ENCODE results near the gene TIAM2.

TIAM2 gene

DNA sequence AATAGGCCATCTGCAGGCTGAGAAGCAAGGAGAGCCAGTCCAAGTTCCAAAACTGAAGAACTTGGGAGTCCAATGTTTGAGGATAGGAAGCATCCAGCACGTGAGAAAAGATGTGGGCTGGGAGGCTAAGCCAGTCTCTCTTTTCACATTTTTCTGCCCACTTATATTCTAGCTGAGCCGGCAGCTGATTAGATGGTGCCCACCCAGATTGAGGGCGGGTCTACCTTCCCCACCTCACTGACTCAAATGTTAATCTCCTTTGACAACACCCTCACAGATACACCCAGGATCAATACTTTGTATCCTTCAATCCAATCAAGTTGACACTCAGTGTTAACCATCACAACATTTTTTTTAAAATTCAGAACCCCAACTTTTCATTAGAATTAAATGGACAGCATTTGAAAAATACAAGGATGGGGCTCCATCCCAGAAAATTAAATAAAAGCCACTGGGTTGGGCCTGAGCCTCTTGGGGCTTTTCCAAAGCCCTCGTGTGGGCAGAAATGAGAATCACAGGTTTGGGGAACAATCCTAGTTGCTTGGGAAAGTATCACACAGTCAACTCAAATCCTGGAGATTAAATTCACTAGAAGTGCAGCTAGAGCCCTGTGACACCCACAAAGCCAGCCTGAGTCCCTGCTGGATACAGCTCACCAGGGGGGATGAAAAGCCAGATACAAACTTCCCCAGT, 270.9 kb downstream of the TIAM2 start:
- DNase-seq: no peak

DNA sequence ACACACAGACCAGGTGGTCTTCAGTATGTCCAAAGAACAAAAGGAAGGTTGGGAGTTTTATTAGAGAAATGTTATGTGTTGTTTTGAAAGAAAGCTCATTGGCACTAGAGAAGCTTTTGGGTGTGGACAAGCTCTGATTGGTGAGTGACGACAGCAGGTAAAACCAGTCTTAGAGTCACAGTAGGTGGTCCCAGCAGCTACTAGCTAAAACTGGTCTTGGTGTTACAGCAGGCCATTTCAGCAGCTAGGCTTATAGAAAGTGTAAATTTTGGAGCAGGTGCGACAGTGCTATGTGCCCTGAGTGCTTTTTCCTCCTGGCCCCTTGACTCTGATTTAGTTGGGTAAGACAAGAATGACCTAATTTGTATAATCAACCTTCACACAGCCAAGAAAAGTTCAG, 272.3 kb downstream of the TIAM2 start:
- DNase-seq: no peak

DNA sequence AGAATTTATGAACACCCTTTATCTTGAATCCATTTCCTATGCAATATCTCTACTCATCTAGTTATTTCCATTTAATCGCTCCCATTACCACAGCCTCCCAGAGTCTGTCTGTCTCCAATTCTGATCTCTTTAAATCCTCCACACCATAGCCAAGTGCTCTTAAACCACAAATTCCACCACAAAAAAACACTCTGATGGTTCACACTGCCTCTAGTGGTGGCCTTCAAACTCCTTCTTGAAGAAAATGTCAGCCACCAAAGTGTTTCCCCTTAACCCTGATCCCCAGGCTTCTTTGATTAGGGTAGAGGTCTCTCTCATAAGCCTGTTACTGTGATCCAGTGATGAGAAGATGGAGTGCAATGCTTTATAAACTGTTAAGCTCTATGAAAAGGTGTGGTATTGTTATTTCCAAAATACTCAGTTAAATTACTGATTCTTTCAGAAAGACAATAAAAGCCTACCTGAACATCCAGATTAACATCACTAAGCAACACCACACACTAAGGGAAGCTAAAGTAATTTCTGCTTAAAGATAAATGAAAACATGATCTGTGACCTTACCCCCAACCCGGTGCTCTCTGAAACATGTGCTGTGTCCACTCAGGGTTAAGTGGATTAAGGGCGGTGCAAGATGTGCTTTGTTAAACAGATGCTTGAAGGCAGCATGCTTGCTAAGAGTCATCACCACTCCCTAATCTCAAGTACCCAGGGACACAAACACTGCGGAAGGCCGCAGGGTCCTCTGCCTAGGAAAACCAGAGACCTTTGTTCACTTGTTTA, 273.2 kb downstream of the TIAM2 start:
- peak; percentile 54 to 70 for DNase-seq

DNA sequence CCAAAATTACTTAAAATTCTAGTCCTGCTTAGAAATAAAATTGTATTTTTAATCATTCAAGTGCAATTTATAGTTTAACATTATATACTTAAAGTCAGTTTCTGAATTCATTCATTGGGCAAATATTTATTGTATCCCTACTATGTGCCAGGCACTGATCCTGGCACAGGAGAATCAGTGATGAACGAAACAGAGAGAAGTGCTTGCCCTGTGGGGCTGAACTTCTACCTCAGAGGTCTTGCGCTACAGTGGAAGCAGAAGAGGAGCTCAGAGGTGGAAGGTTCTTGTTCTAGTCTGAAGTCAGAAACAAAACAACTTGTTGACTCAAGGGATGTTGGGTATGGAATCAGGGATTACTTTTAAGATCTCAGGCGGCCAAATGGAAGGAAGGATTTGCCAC, 274.6 kb downstream of the TIAM2 start:
- no peak for DNase-seq

DNA sequence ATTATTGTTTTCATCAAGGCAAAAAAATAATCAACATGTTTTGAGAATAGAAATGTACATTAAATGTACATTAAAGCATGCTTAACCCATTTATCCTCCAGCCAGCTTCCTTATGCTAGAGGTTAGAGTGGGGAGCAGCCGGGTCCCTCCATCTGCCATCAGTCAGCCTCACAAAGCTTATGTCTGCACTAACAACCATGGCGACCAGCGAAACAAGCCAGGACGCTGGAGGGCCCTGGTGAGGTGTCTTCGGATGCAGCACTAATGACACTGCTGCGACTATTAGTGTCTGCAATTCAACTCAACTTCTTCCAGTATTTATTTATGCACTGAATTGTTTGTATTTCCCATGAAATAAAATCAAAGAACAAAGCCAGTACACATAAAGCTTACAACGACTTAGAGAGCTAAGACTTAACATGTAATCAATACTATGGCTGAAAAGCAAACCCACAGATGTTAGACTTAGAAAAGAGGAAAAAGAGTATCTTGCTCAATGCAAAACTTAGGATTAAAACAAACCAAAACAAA, 275.5 kb downstream of the TIAM2 start:
- DNase-seq: no peak

DNA sequence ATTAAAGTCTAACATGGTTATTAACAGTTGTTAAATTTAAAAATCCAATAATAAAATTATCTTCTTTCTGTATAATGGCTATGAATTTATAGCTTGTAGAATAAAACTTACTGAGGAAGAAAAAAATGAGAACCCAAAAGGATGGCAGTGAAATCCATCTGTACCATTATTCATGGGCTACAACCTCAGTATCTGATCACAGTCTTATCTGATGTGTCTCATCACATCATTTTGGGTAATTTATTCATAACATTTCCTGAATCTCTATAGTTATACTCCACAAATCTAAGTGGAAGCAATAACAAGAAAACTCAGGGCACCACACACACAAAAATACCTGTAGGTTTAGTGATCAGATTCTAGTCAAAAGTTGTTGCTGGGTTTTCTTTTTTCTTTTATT, 276.0 kb downstream of the TIAM2 start:
- DNase-seq: no peak

DNA sequence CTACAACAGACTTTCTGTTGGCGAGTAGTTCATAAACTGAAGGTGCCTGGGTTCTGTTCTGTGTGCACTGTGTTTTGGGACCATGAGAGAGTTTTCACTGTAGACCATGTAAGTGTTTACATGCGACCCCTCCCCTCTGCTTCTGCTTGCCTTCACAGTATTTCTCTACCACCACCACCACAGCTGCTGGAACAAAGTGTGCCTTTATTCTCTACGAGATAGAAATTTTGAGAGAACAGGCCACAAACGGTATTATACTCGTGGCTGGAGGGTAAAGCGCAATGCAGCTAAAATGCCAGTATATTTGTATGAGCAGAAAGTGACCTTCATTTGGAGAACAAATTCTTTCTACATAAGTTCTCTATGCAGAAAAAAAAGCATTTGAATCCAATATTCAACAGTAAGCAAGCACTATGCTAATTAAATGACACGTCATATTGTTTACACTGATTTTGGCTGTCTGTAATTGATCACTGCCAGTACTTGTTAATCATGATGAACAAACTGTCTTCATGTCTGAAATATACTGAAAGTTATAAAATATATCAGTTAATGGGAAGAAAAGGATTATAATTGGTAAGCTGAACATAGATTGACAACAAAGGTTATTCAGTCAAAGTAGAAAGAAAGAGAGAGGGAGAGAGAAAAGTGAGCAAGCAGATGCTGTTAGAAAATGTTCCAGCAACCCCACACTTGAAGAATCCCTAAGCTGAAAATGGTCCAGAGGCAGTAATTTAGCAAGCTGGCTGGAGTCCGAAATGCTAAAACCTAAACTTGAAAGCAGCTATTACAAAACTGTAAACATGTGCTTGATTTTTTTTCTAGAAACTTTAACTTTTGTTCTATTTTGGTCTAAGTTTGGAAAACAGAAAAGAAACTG, 277.5 kb downstream of the TIAM2 start:
- no peak for DNase-seq

DNA sequence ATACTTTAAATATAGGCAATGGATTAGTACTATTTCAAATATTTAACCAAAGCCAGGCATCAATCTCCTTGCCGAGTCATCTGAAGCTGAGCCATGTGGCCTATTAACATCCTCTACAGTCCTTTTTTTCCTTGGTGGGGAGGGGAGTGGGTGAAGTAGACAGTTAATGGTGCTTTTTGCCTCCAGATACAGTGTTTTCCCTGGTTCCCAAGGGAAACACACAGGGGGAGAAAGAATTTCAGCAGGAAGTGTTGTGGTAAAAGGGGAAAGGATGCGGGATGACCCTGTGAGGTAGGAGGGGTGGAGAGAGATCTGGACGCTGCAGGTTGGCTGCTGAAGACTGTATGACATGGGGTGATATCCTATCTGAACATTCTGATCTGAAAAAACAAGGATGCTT, 278.3 kb downstream of the TIAM2 start:
- DNase-seq: no peak

DNA sequence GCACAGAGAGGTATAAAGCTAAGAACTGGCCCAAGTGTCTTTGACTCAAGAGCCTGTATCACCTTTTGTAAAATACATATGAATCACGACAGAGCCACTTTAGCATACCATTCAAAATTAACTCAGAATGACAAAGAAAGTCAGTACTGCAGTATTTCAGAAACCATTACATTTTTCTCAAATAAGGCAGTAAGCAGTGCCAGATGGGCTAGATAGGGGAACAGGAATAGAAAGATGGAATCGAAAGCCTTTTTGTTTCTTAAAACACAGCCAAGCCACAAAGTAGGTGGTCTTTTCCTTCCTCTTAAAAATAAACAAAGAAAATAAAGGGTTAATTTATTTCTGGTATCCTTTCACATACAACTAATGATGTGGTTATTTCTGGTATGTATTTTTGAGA, 279.0 kb downstream of the TIAM2 start:
- no peak for DNase-seq

DNA sequence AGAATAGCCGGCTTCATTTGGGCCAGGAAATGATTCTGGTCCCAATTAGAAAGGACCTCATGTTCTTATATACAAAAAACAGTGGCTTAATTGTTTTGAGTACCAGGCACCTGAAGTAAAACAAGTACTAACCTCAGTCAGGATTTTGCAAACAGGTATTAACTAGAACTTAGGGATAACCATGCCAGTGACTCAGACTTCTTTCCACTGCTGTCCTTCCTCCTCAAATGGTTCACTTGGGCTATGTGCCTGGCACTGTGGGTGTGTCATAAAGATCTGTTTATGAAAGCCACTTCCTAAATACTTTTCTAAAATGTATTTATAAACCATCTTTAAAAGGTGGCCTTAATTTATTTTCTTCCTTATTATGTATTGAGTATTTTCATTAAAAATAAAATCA, 279.4 kb downstream of the TIAM2 start:
- DNase-seq: no peak

DNA sequence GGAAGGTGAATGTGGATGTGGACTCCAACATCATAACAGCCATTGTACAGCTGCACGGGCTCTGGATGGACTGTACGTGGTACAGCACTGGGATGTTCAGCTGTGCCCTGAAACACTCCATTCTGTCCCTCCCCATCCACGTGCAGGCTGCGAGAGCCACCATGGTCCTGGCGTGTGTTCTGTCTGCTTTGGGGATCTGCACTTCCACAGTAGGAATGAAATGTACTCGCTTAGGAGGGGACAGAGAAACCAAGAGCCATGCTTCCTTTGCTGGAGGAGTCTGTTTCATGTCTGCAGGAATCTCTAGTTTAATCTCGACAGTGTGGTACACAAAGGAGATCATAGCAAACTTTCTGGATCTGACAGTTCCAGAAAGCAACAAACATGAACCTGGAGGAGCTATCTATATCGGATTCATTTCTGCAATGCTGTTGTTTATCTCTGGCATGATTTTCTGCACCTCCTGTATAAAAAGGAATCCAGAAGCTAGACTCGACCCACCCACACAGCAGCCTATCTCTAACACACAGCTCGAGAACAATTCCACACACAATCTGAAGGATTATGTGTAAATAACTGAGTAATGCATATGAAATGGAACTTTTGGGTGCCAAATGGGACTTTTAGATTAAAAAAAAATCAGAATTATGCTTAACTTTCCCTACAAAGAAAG, 280.8 kb downstream of the TIAM2 start:
- no peak for DNase-seq

DNA sequence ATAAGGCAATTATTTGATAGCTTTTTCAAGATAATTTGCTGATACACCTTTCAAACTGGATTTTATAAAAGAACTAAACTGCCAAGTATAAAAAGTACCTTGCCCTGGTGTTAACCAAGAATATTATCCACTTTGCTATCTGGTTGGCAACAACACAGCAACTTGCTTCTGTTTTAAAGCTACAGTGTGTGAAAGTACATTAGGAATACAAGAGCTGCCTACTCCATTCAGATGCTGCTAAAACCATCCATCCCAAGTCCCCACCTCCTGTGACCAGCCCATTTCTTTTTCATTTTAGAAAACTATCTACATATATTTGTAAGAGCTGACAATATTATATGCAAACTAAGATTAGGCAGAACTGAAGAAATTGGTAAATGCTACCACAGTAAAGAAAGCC, 281.5 kb downstream of the TIAM2 start:
- no peak for DNase-seq

DNA sequence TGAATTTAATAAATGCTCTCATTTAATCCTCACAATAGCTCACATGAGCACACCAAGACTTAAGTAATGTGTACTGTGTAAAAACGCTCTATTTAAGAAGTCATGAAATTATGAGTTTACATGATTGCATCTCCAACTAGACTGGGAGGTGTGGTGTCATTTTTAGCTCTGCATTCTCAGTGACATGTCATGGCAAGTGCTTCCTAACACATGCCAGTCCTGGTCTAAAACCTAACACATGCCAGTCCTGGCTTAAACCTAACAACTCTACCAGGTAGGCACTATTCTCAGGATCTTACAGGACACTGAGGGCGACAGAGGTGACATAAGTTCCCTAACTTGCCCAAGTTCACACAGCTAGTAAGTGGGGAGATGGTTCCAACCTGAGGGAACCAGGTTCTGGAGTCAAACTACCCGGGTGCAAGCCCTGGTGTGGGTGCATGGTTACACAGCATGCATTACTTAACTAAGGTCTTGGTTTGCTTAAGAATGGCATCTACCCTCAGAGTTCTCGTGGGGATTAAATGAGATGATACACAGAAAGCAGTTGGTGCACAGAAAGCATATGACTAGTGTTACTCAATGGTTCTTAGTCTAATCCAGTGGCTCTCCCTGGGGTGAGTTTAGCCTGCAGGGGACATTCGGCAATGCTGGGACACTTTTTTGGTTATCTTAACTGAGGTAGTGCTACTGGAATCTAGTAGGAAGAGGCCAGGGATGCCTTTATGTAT, 283.4 kb downstream of the TIAM2 start:
- DNase-seq: no peak

DNA sequence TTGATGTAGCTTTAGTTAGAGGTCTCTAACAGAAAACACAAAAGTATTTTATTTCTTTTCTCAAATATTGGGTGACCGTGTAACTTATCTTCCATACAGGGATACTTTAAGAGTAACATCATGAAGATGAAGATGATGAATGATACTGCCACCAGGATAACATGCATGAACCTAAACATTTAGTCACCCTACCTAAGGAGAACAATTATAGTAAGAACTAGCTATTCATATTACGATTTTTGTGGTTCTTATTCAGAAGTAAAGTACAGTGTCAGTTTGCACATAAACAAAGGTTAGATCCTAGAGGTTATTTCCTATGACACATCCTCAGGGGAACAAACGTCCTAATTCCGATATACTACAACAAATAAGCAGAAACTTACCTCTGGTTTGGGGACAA, 289.7 kb downstream of the TIAM2 start:
- DNase-seq: no peak

DNA sequence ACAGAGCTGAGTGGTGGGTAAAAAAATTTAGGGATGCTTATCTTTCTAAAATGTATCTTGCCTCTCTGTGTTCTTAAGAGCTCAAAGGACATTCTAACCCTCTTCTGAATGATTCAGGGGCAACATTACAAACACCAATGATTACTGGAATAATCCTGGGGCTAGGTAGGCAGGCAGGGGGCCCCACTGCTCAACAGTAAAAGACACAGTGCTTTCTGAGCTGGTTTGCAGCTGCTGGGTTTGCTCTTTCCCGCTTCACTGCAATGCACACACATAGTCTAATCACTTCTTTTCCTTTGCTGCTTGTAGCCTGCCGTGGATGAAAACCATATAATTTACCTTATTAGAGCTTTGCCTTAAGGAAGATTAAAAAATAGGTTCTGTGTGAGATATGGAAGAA, 292.6 kb downstream of the TIAM2 start:
- DNase-seq: no peak

DNA sequence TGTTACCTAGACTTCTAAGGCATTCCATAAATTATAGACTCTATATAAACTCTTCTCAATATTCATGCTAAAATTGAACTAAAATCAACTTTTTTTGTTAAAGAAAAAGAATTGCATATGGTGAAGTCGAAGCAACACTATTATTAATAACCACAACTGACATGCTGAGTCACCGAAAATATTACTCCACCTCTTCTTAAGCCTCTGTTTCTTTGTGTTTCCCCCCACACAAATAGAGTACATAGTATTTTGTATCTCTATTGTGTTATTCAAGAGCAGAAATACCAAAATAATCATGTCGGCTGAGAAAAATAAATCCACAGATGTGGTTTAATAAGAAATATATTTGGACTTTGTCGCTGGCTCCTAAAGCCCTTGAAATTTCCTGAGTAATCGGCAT, 295.4 kb downstream of the TIAM2 start:
- DNase-seq: no peak

DNA sequence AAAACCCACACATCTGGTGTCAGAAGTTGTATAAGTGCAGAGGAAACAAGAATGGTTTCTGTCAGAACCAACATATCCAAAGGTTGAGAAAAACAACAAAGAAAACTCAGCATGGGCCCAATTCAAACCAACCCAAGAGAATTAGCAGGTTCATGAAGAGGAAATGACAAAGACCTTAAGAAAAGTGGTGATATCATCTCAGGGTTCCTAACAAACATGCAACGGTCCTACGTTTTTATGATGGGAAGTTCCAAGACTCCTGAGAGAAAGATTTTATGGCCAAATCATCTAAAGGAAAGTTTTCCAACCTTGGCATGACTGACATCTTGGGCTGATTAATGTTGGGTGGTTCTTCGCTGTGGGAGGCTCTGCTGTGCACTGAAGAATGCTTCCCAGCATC, 296.2 kb downstream of the TIAM2 start:
- DNase-seq: no peak

DNA sequence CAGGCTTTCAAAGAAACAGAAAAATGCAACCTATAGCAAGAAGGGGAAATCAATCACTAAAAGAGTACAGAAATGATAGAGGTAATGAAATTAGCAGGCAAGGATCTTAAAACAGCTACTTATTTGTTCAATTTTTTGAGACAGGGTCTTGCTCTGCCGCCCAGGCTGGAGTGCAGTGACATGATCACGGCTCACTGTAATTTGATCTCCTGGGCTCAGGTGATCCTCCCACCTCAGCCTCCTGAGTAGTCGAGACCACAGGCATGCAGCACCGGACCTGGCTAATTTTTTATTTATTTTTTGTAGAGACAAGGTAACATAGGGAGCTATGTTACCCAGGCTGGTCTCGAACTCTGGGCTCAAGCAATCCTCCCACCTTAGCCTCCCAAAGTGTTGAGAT, 297.6 kb downstream of the TIAM2 start:
- DNase-seq: no peak

DNA sequence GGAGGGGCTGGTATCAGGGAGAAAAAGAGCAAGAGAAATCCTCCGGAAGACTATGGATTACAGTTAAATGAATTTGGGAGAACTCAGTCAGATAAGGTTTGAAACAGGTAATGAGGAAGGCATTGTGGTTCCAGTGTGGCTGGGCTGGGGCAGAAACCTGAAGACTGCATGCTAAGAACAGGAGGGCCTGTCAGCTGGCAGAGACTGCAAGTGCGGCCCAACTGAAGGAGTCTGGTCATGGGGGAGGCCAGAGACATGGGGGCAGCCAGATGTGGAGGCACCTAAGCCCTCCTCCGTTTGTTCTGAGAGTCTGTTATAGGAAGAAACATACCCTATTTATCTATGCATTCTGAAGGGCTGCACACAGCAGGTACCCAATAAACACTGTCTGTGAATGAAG, 302.6 kb downstream of the TIAM2 start:
- DNase-seq: no peak

DNA sequence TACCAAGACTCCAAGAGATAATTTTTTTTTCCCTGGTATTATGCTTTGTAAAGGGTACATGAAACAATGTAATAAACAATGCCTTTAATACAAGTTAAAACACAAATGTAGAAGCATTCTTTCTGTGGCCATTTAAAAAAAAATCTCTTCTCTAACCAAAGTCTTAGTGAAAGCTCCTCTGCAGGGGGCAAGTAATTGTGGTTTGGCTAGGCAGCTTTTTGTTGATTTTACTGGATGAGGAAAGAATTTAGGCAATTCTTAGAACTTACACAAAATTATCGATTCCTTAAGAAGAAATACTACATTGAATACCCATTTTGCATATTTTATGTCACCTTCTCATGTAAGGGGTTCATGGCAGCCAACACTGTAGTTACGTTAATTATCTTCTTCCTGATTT, 306.8 kb downstream of the TIAM2 start:
- DNase-seq: no peak

DNA sequence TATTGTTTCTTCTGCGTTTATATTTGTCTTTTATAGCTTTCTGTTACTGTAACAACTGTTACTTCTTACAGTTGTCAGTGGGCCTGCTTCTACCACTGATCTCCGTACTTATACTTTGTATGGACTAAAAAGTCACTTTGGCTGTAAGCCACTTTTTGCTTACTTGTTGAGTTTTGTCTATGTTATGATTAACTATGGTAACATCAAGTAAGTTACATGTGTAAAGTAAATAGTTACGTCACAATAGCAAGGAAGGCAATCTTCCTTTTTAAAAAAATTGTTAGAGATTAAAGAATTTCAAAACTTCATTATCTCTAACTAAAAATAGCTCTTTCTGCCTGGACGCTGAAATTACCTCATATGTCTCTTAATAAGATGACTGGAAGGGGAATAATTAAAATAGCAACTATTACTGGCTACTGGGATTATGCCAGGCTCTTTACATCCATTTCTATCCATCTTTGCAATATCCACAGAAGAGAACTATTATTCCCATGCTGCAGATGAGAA, 308.3 kb downstream of the TIAM2 start:
- no peak for DNase-seq

DNA sequence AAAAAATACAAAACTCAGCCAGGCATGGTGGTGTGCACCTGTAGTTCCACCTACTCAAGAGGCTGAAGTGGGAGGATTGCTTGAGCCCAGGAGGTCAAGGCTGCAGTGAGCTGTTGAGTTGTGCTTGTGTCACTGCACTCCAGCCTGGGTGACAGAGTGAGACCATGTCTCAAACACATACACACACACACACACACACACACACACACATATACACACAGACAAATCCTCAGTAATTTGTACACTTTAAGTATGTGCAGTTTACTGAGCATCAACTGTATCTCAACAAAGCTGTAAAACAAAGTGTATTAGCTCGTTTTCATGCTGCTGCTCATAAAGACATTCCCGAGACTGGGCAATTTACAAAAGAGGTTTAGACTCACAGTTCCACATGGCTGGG, 311.8 kb downstream of the TIAM2 start:
- no peak for DNase-seq

Measured in AML-193 (cell line).